Stimulated activated CD8-positive, alpha-beta memory T cell treated with anti-CD3 and anti-CD28 coated beads, Interleukin-7, amount 100 ng/mL, for 1 hour (primary cell): Measurements from ENCODE around the gene SCUBE1.
"Not testable (repeated sequence)": the region's sequence is repeated elsewhere in the genome, so short reads cannot be mapped to it uniquely, and the experiment has no call there.

Experiments used
- DNase-seq, 2 donors: peaks; one replicate each; pipeline ENCODE4 v3.0.0-alpha.2; 2020; ENCODE audit warnings: low read depth in 2 of 2

The SCUBE1 gene

GRCh38 chr22:43301866-43302265 is 41.3 kb downstream of the SCUBE1 start:
- no peak for DNase-seq

DNA sequence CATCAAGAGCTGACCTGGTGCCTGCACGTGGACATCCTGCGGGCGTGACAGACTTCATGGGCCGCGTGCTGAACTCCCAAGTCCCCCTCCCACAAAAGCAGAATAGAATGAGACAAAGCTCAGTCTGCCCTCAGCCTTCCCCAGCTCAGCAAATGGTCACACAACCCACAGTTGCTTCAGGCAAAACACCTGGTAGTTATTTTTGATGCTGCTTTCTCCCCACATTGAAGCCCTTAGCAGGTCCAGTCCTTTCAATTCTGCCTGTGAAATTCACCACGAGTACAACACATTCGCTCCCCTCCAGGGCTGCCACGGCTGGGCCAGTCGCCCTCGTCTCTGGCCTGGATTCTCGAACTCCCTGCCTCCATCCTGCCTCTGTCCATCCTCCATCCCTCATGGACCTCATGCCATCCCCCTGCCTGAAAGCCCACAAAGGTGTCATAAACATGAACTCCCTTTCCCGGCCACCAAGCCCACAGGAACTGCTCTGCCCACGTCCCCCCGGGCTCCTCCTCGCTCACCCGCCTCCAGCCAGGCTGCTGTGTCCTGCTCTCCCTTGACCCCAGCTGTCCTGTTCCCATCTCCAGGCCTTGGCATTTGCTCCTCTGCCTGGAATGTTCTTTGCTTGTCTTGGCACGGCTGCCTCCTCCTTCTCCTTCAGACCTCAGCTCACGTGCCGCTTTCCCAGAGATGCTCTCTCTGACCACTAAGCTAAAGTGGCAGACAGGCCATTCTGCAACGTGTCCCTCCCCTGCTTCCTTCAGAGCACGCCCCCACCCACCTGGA is 42.1 kb downstream of the SCUBE1 start:
- no peak for DNase-seq

- no peak for DNase-seq
These were observed 43.4 kb downstream of the SCUBE1 start for GRCh38 chr22:43299736-43300135.

GRCh38 chr22:43298062-43298801 is 44.9 kb downstream of the SCUBE1 start:
- DNase-seq, result no peak

DNA sequence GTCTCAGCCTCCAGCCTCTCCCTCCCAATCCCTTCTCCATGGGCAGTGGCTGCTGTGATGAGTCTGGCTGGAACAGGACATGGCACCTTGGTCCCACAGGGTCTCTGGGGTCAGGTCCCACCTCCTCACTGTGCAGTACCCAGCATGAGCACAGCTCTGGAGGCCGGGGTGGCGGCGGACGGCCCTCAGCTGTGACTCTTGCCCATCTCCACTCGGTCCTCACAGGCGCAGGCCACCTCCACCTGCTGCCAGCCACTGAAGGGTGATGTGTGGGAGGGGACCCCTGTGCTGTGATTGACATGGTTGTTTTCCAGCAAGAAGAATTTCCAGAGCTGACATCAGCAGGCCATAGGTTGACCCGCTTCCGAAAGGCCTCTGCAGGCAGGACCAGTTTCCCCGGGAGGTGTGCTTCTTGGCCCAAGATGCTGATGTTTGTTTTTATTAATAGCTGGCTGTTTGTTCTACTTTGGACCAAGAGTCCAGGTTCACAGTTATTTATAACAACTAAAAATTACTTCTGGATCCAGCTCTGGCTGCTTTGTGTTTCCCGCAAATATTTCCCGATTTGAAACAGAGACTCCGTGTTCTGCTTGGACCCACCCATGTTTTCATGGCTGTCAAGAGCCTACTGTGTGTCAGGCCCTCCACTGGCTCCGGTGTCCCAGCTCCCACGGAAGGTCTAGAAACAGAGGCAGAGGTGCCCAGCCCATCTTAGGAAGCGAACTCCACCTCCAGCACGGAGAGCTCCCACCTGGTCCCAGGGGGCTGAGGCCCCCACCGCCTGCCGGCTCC is 45.7 kb downstream of the SCUBE1 start:
- no peak for DNase-seq

DNA sequence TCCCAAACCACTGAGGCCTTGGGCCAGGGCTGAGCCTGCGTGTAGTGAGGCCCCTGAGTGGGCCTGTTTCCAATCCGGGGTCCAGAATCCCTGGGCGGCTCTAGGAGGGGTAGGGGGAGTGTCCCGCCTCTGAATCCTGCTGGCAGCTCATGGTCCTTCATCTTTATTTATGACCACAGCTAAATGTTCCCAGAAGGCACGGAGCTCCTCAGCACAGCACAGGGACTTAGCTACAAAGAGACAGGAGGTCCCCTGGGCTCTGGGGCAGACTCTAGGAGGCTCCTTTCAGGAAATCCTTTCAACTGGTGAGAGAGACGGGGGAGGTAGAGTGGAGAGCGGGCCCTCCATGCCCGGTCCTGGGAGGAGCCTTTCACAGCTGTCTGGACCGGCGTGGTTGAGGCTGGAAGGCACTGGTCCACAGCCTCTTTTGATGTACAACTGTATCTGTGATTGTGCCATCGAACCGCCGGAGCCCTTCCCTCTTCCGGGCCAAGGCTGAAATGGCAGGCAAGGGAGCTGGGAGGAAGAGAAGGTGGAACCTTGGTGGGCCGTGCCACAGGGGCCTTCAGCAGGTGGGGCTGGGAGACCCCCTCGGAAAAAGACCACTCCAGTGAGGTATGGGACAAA is 46.8 kb downstream of the SCUBE1 start:
- DNase-seq, result no peak

DNA sequence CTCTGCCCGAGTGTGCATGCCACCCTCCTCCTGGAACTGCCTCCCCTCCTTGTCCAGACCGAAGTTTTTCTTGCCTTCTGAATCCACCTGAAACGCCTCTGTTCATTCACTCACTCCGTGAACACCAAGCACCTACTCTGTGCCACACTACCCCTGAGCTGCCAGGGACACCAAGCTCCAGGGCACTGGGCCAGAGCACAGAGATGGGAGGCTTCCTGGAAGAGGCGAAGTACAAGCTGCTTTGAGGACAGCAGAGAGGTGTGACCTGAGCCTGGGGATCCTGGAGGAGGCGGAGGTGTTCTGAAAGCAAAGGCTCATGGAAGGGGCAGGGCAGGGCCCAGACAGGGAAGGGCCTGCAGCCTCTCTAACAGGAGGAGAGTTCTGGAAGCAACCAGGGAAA is 47.5 kb downstream of the SCUBE1 start:
- DNase-seq, result no peak

DNA sequence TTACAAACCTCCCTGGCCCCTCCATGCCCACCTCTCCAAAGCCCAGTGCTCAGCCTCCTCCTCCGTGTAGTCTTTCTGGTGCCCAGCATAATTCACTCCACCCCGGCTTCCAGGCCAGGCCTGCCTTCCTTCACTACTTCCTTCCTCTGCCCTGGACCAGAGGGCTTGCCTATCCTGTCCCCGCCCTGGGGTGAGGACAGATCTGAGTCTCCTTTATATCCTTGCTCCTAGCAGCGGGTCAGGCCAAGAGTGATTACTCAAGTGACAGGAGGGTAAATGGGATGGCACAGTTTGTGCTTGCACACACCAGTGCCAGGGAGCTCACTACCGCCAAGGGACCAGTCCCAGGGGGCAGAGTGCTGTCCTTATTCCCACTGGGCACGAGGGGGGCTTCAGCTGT is 48.0 kb downstream of the SCUBE1 start:
- DNase-seq, result no peak

DNA sequence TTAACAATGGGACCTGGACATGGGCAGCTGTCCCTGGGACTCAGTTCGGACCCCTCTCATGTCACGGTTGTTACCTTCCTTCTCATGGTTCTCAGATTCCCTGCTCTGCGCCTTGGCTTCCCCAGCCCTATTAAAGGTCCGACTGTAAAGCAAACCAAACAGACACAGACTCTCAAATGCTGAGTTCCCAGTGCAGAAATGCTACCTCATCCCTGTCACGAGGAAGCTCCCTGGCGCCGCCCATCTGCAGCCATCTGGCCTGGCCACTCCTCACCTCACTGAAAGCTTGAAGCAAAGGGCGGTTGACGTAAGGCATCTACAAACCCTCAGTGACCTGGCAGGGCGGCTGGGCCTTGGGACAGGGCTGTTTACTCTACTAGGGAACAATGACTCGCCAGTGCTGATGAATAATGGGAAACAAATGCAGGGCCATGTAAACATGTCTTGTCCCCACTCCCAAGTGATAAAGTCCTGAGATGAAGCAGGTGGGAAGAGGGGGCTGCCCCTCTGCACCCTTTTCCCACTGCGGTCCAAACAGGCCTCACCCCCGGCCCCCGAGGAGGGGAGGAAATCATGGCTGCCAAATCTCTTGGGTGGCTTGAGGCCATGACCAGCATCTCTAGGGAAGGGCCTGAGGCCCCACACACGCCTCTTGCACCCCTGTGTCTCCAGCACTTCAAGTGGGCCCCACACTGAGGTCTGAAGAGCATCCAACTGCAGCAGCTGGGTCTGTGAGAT is 49.3 kb downstream of the SCUBE1 start:
- DNase-seq, result no peak

DNA sequence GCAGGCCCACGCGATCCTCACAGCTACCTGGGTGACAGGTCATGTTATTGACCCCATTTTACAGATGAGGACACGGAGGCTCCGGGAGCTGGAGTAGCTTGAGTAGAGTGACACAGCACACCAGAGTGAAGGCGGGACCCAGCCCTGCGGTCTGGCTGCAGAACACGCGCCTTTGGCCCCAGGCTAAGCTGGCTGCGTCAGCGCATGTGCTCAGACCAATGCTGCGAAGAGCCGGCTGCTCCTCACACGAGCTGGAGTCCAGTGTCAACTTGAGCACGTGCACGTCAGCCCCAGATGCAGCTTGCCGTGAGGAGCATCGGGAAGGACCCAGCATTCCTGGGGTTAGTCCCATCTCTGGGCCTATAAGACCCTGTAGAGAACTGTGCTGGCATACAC is 49.9 kb downstream of the SCUBE1 start:
- DNase-seq, result no peak

GRCh38 chr22:43292630-43293018 is 50.5 kb downstream of the SCUBE1 start:
- DNase-seq, result no peak

- DNase-seq, result no peak
These were observed 51.8 kb downstream of the SCUBE1 start for GRCh38 chr22:43291381-43291780.

- no peak for DNase-seq
These were observed 53.0 kb downstream of the SCUBE1 start for GRCh38 chr22:43289976-43290721.

- DNase-seq, result no peak
These were observed 53.6 kb downstream of the SCUBE1 start for GRCh38 chr22:43289531-43289963.

DNA sequence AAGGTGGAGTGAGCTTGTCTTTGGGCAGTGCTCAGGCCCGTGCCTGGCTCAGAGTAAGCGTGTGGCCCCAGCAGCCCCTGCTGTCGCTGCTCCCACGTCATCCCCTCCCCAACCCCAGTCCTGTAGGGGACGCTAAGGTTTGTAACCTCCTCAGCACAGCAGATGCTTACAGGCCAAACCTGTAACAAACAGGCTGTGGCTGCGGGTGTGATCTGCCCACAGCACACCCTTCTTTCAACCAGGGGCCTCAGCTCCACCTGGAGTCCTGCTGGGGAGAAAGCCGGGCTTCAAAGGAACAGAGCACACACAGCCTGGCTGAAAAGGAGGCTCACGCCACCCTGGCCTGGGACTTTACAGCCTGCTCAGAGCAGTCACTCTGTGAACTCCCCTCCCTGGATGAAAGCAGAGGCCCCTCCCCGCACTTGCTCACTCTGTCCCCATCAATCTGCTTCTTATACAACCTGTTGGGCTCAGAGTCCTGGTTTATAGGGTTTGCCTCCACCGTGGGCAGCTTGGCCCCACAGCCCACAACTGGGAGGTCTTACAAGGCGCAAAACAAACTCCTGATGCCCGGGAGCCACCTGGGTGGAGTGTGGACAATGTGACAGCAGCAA is 54.3 kb downstream of the SCUBE1 start:
- no peak for DNase-seq

- DNase-seq, result no peak
These were observed 54.8 kb downstream of the SCUBE1 start for GRCh38 chr22:43288378-43288777.

DNA sequence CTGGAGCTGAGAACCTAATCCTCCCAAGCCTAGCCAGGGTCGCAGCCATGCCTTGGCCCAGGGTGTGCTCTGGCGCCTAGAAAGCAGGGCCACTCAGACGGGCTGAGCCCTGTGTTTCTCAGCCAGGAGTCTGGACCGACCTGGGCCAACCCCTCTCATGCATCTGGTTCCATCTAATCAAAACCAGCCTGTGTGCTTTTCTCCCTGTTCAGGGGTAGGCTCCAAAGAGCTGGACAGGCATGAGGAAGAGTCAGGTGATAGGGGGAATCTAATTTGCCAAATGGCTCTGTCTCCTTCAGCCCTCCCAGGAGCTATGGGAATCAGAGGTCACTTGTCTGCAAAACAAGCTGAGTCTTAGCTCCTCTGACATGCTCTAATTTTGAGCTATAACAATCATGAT is 55.7 kb downstream of the SCUBE1 start:
- DNase-seq, result no peak

GRCh38 chr22:43281394-43281793 is 61.8 kb downstream of the SCUBE1 start:
- DNase-seq, result no peak

- DNase-seq, result not testable (repeated sequence)
These were observed 62.7 kb downstream of the SCUBE1 start for GRCh38 chr22:43280523-43280886.

DNA sequence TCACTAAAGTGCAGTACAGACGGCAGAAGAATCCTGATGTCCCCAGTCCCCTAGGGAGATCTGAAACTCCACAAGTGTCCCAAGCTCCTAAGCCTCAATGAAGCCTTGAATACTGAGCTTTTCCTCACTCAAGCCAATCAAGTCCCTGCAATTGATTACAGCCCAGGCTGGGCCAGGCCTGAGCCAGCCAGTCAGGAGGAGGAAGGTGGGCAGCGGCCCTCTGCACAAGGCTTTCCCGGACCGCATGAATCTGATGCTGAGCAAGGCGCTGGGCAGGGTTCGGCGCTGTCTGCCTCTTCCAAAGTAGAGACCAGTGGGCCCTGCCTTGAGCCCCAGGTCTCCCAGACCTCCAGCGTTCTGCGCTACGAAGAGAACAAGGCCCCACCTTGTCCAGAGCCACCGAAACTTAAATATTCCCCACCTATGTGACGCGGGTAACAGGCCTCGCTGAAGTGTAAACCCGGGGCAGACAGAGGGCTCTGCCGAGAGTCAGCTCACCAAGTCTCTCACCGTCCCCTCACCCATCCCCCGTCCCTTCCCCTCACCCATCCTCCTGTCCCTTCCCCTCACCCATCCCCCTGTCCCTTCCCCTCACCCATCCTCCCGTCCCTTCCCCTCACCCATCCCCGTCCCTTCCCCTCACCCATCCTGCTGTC is 63.2 kb downstream of the SCUBE1 start:
- no peak for DNase-seq
